ENCODE measurements around the gene JMJD8. TPM values are rescaled to one million over a fixed set of nuclear protein-coding genes. Genes with fewer than 3 reads are reported as not detected.

Gene JMJD8
- total and polyA plus RNA-seq, 2 experiments from 2014 or later = 48.5 to 82.5 TPM

- no peak for ATAC-seq
- Mint-ChIP-seq H3K27me3 (ENCODE audit: insufficient read depth, low read depth, poor library complexity) (peaks cover 4% of the 10 kb centered on the region), H3K4me3 (no peak overlapping the region), H3K27ac (no peak overlapping the region), H3K9me3 (no peaks in the 10 kb centered on the region), H3K36me3 (ENCODE audit: low read depth) (peaks cover 8% of the 10 kb centered on the region; the same call in 2 of the 3 replicates), H3K4me1 (no peaks in the 10 kb centered on the region)
- Histone ChIP-seq H3K9me2 (ENCODE audit: insufficient read depth) (no peaks in the 10 kb centered on the region), H3F3A (replicated peaks; ENCODE audit: low read depth) (0 out of 2 replicates have a peak, but pooled peaks cover under 1% of the 10 kb centered on the region), H3K4me3 (no peak overlapping the region), H3K27ac (ENCODE audit: low read depth) (no peak overlapping the region), H2AFZ (no peak overlapping the region), H3K4me1 (ENCODE audit: insufficient read depth) (no peaks in the 10 kb centered on the region), H3K4me2 (no peak overlapping the region), H3K27me3 (ENCODE audit: insufficient read depth) (no peaks in the 10 kb centered on the region), H4K20me1 (replicated peaks; ENCODE audit: insufficient read depth) (no peaks in the 10 kb centered on the region), H3K36me3 (ENCODE audit: insufficient read depth) (no peaks in the 10 kb centered on the region), H3K79me2 (replicated peaks; ENCODE audit: insufficient read depth) (no peaks in the 10 kb centered on the region)
- TF ChIP-seq ZNF462 (CRISPR knock-in tag; IDR thresholded peaks at IDR 0.05) (no peak), CREB1 (CRISPR knock-in tag; IDR thresholded peaks at IDR 0.05; ENCODE audit: low read depth) (no peak), EZH2 (IDR thresholded peaks at IDR 0.05; ENCODE audit: low read depth, unreplicated experiment) (no peak), CTCF (conservative IDR thresholded peaks at IDR 0.05; ENCODE audit: low read depth in 2 of 2) (peak in 1 of 2 experiments; percentile 28; a peak in 1 of 4 replicates), EZH2phosphoT487 (IDR thresholded peaks at IDR 0.05; ENCODE audit: unreplicated experiment) (no peak)
- DNase-seq (ENCODE audit: low spot score) = no peak
Measured at GRCh38 chr16:658679-659571, 25.2 kb downstream of the JMJD8 start.
